ENCODE data around the gene CTNNA2. TPM values are rescaled to one million over a fixed set of nuclear protein-coding genes. Genes with fewer than 3 reads are reported as not detected.

CTNNA2 gene
- total RNA-seq, 2 donors from 2014 or later, result not detected

DNA sequence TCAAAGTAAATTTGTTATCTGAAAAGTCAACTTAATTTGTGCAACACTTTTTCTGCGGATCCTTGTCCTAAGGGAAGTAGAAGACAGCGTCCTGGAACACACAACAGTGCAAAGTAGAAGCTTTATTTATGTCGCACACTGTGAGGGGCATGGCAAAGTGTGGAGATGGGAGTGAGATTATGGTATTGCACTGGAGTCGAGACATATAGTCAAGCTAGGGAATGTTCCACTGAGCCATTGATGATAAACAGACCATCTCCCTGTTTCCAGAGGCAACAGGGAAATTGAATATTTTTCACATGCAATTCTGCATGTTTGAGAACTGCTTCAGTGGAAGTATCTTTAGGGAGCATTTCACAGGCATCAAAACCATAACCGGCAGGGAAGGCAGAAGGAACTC lies 745.5 kb downstream of the CTNNA2 start:
- Histone ChIP-seq H3K27ac (no peak overlapping the region), H3K36me3 (no peaks in the 10 kb centered on the region)
- TF ChIP-seq, protein P1, sequence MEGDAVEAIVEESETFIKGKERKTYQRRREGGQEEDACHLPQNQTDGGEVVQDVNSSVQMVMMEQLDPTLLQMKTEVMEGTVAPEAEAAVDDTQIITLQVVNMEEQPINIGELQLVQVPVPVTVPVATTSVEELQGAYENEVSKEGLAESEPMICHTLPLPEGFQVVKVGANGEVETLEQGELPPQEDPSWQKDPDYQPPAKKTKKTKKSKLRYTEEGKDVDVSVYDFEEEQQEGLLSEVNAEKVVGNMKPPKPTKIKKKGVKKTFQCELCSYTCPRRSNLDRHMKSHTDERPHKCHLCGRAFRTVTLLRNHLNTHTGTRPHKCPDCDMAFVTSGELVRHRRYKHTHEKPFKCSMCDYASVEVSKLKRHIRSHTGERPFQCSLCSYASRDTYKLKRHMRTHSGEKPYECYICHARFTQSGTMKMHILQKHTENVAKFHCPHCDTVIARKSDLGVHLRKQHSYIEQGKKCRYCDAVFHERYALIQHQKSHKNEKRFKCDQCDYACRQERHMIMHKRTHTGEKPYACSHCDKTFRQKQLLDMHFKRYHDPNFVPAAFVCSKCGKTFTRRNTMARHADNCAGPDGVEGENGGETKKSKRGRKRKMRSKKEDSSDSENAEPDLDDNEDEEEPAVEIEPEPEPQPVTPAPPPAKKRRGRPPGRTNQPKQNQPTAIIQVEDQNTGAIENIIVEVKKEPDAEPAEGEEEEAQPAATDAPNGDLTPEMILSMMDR (IDR thresholded peaks at IDR 0.05), result no peak

DNA sequence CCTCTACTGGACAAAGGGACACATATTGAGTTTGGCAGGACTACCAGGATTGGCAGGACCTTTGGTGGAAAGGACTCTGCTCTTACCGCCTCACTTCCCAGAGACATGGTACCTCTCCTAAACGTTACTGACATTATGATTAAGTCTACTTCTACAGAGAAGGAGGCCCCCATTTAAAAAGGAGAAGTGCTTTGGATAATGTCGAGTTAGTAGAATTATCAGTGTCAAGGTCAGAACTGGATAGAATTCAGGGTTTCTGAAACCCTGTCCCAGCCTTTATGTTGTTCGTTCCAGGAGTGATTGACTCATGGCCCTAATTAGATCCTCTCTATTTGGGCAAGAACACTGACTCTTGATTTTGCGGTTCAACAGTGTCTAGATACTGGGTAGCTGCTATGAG lies 745.9 kb downstream of the CTNNA2 start:
- Histone ChIP-seq H3K27me3 (no peaks in the 10 kb centered on the region), H3K4me1 (no peaks in the 10 kb centered on the region), H3K27ac (no peak overlapping the region), H3K36me3 (no peaks in the 10 kb centered on the region), H3K4me3 (no peak overlapping the region), H3K9me3 (no peaks in the 10 kb centered on the region)
- DNase-seq (ENCODE audit: low spot score), result no peak
- TF ChIP-seq, protein P1 (IDR thresholded peaks at IDR 0.05), result no peak

More for the DNA sequence above, 745.5 kb downstream of the CTNNA2 start:
- no peak for DNase-seq (ENCODE audit: low spot score)
- Histone ChIP-seq H3K4me3 (no peak overlapping the region), H3K27me3 (no peaks in the 10 kb centered on the region), H3K4me1 (no peaks in the 10 kb centered on the region), H3K9me3 (no peaks in the 10 kb centered on the region)

DNA sequence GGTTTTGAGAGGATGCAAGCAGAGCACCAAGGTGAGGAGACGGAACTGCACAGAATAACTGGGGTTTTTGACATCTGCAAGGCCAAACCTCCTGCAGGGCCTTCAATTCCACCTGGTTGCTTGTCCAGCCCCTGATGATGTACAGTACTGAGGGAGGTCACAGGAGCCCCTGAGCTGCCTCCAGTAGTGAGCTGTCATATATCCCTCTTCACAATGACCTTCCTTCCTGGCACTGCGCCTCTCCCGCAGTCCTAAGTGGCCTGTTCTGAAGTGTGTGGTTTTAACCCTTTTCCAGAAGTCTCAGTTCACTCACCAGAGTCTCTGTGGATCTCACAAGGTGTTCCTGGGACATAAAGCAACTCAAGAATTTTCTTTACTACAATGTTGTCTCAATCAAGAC lies 746.4 kb downstream of the CTNNA2 start:
- no peak for DNase-seq (ENCODE audit: low spot score)
- TF ChIP-seq, protein P1 (IDR thresholded peaks at IDR 0.05), result no peak
- Histone ChIP-seq H3K27me3 (no peaks in the 10 kb centered on the region), H3K36me3 (no peaks in the 10 kb centered on the region), H3K27ac (no peak overlapping the region), H3K4me3 (no peak overlapping the region), H3K4me1 (no peaks in the 10 kb centered on the region), H3K9me3 (no peaks in the 10 kb centered on the region)

DNA sequence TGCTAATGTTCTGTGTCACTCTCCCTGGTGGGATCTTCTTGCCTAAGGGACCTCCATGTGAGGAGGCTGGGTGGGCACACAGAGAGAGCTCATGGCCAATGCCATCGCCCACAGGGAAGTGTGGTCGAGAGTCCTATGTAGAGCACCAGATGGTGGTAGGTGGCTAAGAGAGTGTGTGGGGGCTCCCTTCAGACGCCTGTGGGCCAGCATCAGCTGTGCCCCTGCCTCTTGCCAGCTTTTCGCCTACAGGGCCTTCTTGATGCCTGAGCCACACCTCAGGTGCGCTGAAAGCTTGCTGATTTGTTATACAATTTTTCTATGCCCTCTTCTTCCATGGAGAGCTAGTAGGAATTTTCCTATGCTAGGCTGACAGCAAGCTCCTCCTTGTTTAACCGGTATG lies 753.4 kb downstream of the CTNNA2 start:
- no peaks in the 10 kb centered on the region for H3K36me3 ChIP-seq
- TF ChIP-seq, protein P1 (IDR thresholded peaks at IDR 0.05), result no peak
- H3K27ac ChIP-seq, result no peak overlapping the region
- no peaks in the 10 kb centered on the region for H3K9me3 ChIP-seq
- H3K4me3 ChIP-seq, result no peak overlapping the region
- no peak for DNase-seq (ENCODE audit: low spot score)
- H3K27me3 ChIP-seq, result no peaks in the 10 kb centered on the region
- no peaks in the 10 kb centered on the region for H3K4me1 ChIP-seq

DNA sequence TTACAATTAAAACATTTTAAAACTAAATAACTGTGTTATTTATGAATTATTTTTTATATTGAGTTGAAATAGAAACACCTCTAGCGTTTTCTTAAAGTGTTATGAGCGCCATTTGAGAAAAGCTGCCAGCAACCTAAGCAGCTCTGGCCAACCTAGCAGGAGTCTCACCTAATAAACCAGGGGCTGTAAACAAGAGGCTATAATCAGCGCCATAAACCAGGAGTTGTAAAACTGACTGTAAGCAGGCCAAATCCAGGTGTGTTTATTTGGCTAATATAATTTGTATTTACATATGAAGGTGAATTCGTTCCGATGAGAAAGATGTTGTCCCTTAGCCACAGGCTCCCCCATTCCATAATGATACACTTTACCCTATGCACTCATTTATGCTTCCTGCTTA lies 757.0 kb downstream of the CTNNA2 start:
- no peak overlapping the region for H3K27ac ChIP-seq
- no peak for DNase-seq (ENCODE audit: low spot score)

DNA sequence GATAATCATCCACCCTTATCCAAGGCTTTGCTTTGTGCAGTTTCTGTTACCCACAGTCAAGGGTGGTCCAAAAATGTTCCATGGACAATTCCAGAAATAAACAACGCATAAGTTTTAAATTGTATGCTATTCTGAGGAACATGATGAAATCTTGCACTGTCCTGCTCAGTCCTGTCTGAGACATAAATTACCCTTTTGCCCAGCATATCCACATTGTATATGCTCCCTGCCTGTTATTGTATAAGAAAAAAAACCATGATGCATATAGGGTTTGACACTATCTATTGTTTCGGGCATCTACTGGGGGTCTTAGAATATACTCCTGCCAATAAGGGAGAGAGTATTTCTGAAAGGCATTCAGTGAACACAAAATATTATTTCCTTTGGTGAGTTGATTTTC lies 767.7 kb downstream of the CTNNA2 start:
- DNase-seq (ENCODE audit: low spot score), result no peak
- TF ChIP-seq, protein P1 (IDR thresholded peaks at IDR 0.05), result no peak
- no peaks in the 10 kb centered on the region for H3K27me3 ChIP-seq
- H3K27ac ChIP-seq, result no peak overlapping the region
- no peaks in the 10 kb centered on the region for H3K36me3 ChIP-seq
- H3K4me1 ChIP-seq, result no peaks in the 10 kb centered on the region
- H3K4me3 ChIP-seq, result no peak overlapping the region
- no peaks in the 10 kb centered on the region for H3K9me3 ChIP-seq

More for the DNA sequence above, 757.0 kb downstream of the CTNNA2 start:
- Histone ChIP-seq H3K36me3 (no peaks in the 10 kb centered on the region), H3K27me3 (no peaks in the 10 kb centered on the region), H3K4me3 (no peak overlapping the region), H3K4me1 (no peaks in the 10 kb centered on the region), H3K9me3 (no peaks in the 10 kb centered on the region)
- TF ChIP-seq, protein P1 (IDR thresholded peaks at IDR 0.05), result no peak

Measured in right atrium auricular region (tissue), 2 donors.